Brain microvascular endothelial cell (primary cell): ENCODE data around the gene ALKBH5.

Experiments used
- DNase-seq: peaks from one replicate; pipeline ENCODE4 v3.0.0-alpha.2; 2020
- H3K27ac ChIP-seq: fragments of 250-450 bp; sonication (Bioruptor Pico); 2 replicates; pipeline ENCODE4 v1.5.1; 2020; ENCODE audit warnings: mild to moderate bottlenecking, moderate library complexity
- H3K27me3 ChIP-seq: fragments of 250-450 bp; sonication (Bioruptor Pico); replicated peaks from 2 replicates; pipeline ENCODE4 v1.5.1; 2020; ENCODE audit warnings: mild to moderate bottlenecking
- H3K36me3 ChIP-seq: fragments of 250-450 bp; sonication (Bioruptor Pico); replicated peaks from 2 replicates; pipeline ENCODE4 v1.5.1; 2020; ENCODE audit warnings: mild to moderate bottlenecking
- H3K4me3 ChIP-seq: 2 replicates; pipeline ENCODE4 v1.5.1; 2011; ENCODE audit warnings: low read depth, mild to moderate bottlenecking, control low read depth, low read length, moderate library complexity
- CTCF ChIP-seq: IDR thresholded peaks from 2 replicates; pipeline ENCODE4 v1.5.1; 2011; ENCODE audit warnings: low read depth, mild to moderate bottlenecking, moderate library complexity, low read length, control low read depth, inconsistent platforms; ENCODE audit errors: missing control alignments
- in situ Hi-C: cut with HindIII; loops from 2 replicates; pipeline ENCODE4 v1.10.0; 2017; ENCODE audit warnings: low sequenced_read_pairs, low pct_ligation_motif_present

Gene ALKBH5

DNA sequence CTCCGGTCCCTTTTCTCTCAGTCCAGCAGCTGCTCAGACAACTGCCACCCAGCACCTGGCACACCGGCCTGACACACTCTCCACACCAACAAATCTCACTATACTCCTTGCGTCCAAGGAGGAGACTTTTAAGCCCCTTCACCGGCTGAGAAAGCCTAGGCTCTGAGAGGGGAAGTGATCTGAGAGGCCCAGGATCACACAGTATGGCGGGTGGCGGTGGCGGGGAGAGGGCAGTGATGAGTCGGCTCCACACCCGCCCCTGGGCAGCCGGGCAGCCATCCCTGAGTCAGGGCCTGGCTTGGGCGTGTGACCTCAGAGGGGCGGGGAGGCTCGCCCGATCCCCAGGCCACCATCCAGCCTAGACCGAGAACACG is 74.3 kb downstream of the ALKBH5 start:
- peak overlapping the region; percentile 78 for H3K4me3 ChIP-seq
- H3K36me3 ChIP-seq = peaks cover 34% of the 10 kb centered on the region
- no peak for TF ChIP-seq CTCF
- H3K27ac ChIP-seq = peak overlapping the region; percentile 73
- DNase-seq = peak; percentile 49
- in situ Hi-C loops = no loop called here
- H3K27me3 ChIP-seq = no peaks in the 10 kb centered on the region

- peaks cover 32% of the 10 kb centered on the region for H3K36me3 ChIP-seq
- no peak for DNase-seq
- no peaks in the 10 kb centered on the region for H3K27me3 ChIP-seq
- H3K4me3 ChIP-seq = peak within 1 kb of the TSS; percentile 78
- in situ Hi-C loops = no loop called here
- peak within 1 kb of the TSS; percentile 73 for H3K27ac ChIP-seq
- TF ChIP-seq CTCF = no peak
Measured at GRCh38 chr17:18258356-18259038, 74.9 kb downstream of the ALKBH5 start, which contains the start of gene FLII. Gene FLII (minus strand): TSS chr17:18258738. CDS start chr17:18258690, 48 bp downstream.
